Fibroblast of the aortic adventitia (primary cell): ENCODE results near the gene HSFX4. TPM values are rescaled to one million over a fixed set of nuclear protein-coding genes. Genes with fewer than 3 reads are reported as not detected.
A peak's percentile ranks its signal among the peaks of the same experiment; 100 is the strongest.
"Not testable (repeated sequence)": the region's sequence is repeated elsewhere in the genome, so short reads cannot be mapped to it uniquely, and the experiment has no call there.

Experiments used
- DNase-seq: peaks from one replicate; pipeline ENCODE4 v3.0.0-alpha.2; 2010; ENCODE audit warnings: low read depth
- H3K4me3 ChIP-seq: 2 replicates; pipeline ENCODE4 v1.5.1; 2011; ENCODE audit warnings: low read depth, mild to moderate bottlenecking, control low read depth, low read length, moderate library complexity
- CTCF ChIP-seq: IDR thresholded peaks from 2 replicates; pipeline ENCODE4 v1.5.1; 2011; ENCODE audit warnings: mild to moderate bottlenecking, low read length, control low read depth, inconsistent platforms; ENCODE audit not compliant: insufficient read depth
- total RNA-seq: library from RNA; depleted of rRNA; stranded (reverse); fragments of >200 nt; gene quantifications from 2 replicates; pipeline ENCODE4 v1.2.3, GENCODE V29; 2012; ENCODE audit warnings: low replicate concordance

Gene HSFX4
- total RNA-seq, 1 donor = not detected

- TF ChIP-seq CTCF = no peak
- DNase-seq = no peak
- H3K4me3 ChIP-seq = no peak overlapping the region
These were observed 19.8 kb upstream of the HSFX4 start for GRCh38 chrX:149909324-149910177.

- no peak for TF ChIP-seq CTCF
- no peak overlapping the region for H3K4me3 ChIP-seq
- DNase-seq = no peak
These were observed 19.1 kb upstream of the HSFX4 start for GRCh38 chrX:149910178-149910695.

- no peak overlapping the region for H3K4me3 ChIP-seq
- no peak for DNase-seq
- TF ChIP-seq CTCF = no peak
These were observed 12.5 kb upstream of the HSFX4 start for GRCh38 chrX:149916745-149917392.

GRCh38 chrX:149923836-149924235 is 5.5 kb upstream of the HSFX4 start:
- H3K4me3 ChIP-seq, DNase-seq: not testable (repeated sequence)

- not testable (repeated sequence) for DNase-seq, H3K4me3 ChIP-seq
These were observed 4.9 kb upstream of the HSFX4 start for GRCh38 chrX:149924434-149924833.

GRCh38 chrX:149927245-149927963 is 2.0 kb upstream of the HSFX4 start:
- not testable (repeated sequence) for H3K4me3 ChIP-seq, DNase-seq

GRCh38 chrX:149927964-149928258 is 1.5 kb upstream of the HSFX4 start:
- H3K4me3 ChIP-seq, DNase-seq: not testable (repeated sequence)

GRCh38 chrX:149928635-149929034 is 738 bp upstream of the HSFX4 start:
- DNase-seq, H3K4me3 ChIP-seq: not testable (repeated sequence)

- not testable (repeated sequence) for DNase-seq, H3K4me3 ChIP-seq
These were observed 2.0 kb downstream of the HSFX4 start for GRCh38 chrX:149931355-149931754.

GRCh38 chrX:149932150-149932549 is 2.8 kb downstream of the HSFX4 start:
- H3K4me3 ChIP-seq, DNase-seq: not testable (repeated sequence)

GRCh38 chrX:149932970-149933369 is 3.6 kb downstream of the HSFX4 start:
- H3K4me3 ChIP-seq, DNase-seq: not testable (repeated sequence)

- H3K4me3 ChIP-seq, DNase-seq: not testable (repeated sequence)
These were observed 4.2 kb downstream of the HSFX4 start for GRCh38 chrX:149933547-149933946.

- H3K4me3 ChIP-seq = peak overlapping the region; percentile 78
- not testable (repeated sequence) for DNase-seq
These were observed 8.0 kb downstream of the HSFX4 start for GRCh38 chrX:149937328-149937727.
